Mesothelial cell of epicardium (in vitro differentiated cells): ENCODE results near the gene CRYAB. TPM values are rescaled to one million over a fixed set of nuclear protein-coding genes. Genes with fewer than 3 reads are reported as not detected.
A peak's percentile ranks its signal among the peaks of the same experiment; 100 is the strongest.

Source experiments
- DNase-seq, 2 experiments: peaks; one replicate each; pipeline ENCODE4 v3.0.0; 2021; ENCODE audit warnings: low spot score in 2 of 2; ENCODE audit not compliant: unreplicated experiment in 2 of 2
- H3K27ac Mint-ChIP-seq: 2 replicates; pipeline ENCODE4 v1.8.0; 2021; ENCODE audit warnings: mixed read lengths
- H3K27me3 Mint-ChIP-seq: 2 replicates; pipeline ENCODE4 v1.8.0; 2021; ENCODE audit warnings: low read depth, mixed read lengths
- H3K36me3 Mint-ChIP-seq: 2 replicates; pipeline ENCODE4 v1.8.0; 2021; ENCODE audit warnings: mixed read lengths
- H3K4me1 Mint-ChIP-seq: 2 replicates; pipeline ENCODE4 v1.8.0; 2021; ENCODE audit warnings: mixed read lengths
- H3K4me3 Mint-ChIP-seq: 2 replicates; pipeline ENCODE4 v1.8.0; 2021; ENCODE audit warnings: mild to moderate bottlenecking, moderate library complexity, mixed read lengths
- H3K9me3 Mint-ChIP-seq: 2 replicates; pipeline ENCODE4 v1.8.0; 2021; ENCODE audit warnings: mixed read lengths
- CTCF ChIP-seq: fragments of 200-600 bp; sonication (generic); IDR thresholded peaks from one replicate; pipeline ENCODE4 v1.5.0; 2021; ENCODE audit warnings: antibody characterized with exemption; ENCODE audit not compliant: unreplicated experiment
- total RNA-seq: library from RNA; stranded (reverse); gene quantifications from 3 replicates; pipeline ENCODE4 v1.2.1, GENCODE V29; 2021

Gene CRYAB
- total RNA-seq, 1 donor from 2014 or later: 0.74 TPM

DNA sequence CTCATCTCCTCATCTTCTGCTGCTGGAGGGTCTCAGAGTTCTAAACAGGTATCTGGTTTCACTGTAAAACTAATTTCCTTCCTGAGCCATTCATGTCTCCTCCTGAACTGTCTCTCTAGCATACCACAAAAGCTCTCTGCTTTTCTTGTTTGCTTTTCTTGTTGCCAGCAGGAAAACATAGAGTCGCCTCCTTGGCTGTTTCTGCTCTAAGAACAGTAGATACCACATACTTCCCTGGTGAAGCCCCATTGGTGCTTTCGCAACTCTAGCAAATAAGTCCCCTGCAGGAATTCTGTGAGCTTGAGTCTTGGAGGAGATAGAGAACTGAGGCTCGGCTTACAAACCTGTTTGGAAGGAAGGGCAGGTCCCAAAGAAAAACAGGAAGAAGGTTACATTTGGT is 32.6 kb upstream of the CRYAB start:
- DNase-seq: no peak
- Mint-ChIP-seq H3K27ac (peak overlapping the region; percentile 68), H3K4me1 (peaks cover 9% of the 10 kb centered on the region), H3K27me3 (no peaks in the 10 kb centered on the region), H3K36me3 (peaks cover 2% of the 10 kb centered on the region), H3K9me3 (no peaks in the 10 kb centered on the region), H3K4me3 (no peak overlapping the region)
- no peak for TF ChIP-seq CTCF

GRCh38 chr11:111942829-111943228 is 31.3 kb upstream of the CRYAB start:
- no peaks in the 10 kb centered on the region for H3K27me3 Mint-ChIP-seq
- DNase-seq: no peak

GRCh38 chr11:111941963-111942362 is 30.4 kb upstream of the CRYAB start:
- no peak for DNase-seq
- Mint-ChIP-seq H3K4me3 (no peak overlapping the region), H3K27me3 (no peaks in the 10 kb centered on the region), H3K9me3 (no peaks in the 10 kb centered on the region), H3K27ac (no peak overlapping the region), H3K36me3 (peaks cover 2% of the 10 kb centered on the region), H3K4me1 (peaks cover 27% of the 10 kb centered on the region)
- TF ChIP-seq CTCF: no peak

More at GRCh38 chr11:111942829-111943228, 31.3 kb upstream of the CRYAB start:
- H3K9me3 Mint-ChIP-seq: no peaks in the 10 kb centered on the region
- H3K27ac Mint-ChIP-seq: no peak overlapping the region
- H3K4me1 Mint-ChIP-seq: peaks cover 22% of the 10 kb centered on the region
- H3K4me3 Mint-ChIP-seq: no peak overlapping the region
- TF ChIP-seq CTCF: no peak
- peaks cover 2% of the 10 kb centered on the region for H3K36me3 Mint-ChIP-seq

GRCh38 chr11:111939836-111940604 is 28.4 kb upstream of the CRYAB start:
- H3K27ac Mint-ChIP-seq: no peak overlapping the region
- H3K9me3 Mint-ChIP-seq: no peaks in the 10 kb centered on the region
- H3K36me3 Mint-ChIP-seq: peaks cover 2% of the 10 kb centered on the region
- no peak for DNase-seq
- peaks cover 44% of the 10 kb centered on the region for H3K4me1 Mint-ChIP-seq
- TF ChIP-seq CTCF: no peak
- no peaks in the 10 kb centered on the region for H3K27me3 Mint-ChIP-seq
- no peak overlapping the region for H3K4me3 Mint-ChIP-seq

- TF ChIP-seq CTCF: no peak
- no peaks in the 10 kb centered on the region for H3K36me3 Mint-ChIP-seq
- H3K27ac Mint-ChIP-seq: peak overlapping the region; percentile 60
- no peaks in the 10 kb centered on the region for H3K9me3 Mint-ChIP-seq
- no peaks in the 10 kb centered on the region for H3K27me3 Mint-ChIP-seq
- no peak for DNase-seq
- H3K4me1 Mint-ChIP-seq: peaks cover 41% of the 10 kb centered on the region
- peak overlapping the region; percentile 75 for H3K4me3 Mint-ChIP-seq
Observed at GRCh38 chr11:111938687-111939160, 27.2 kb upstream of the CRYAB start.
